Testis (tissue), 2 donors: ENCODE data around the gene PDK2.

Source experiments
- CTCF ChIP-seq, 3 experiments: fragments of 450-650 bp in 2 of 3; fragments of 200-600 bp in 1 of 3; sonication (generic) in 1 of 3; IDR thresholded peaks; one replicate each; pipeline ENCODE4 v1.5.1; 2016 to 2019; ENCODE audit warnings: antibody characterized with exemption in 3 of 3, mild to moderate bottlenecking in 2 of 3, moderate library complexity in 1 of 3
- POLR2A ChIP-seq: fragments of 450-650 bp; IDR thresholded peaks from one replicate; pipeline ENCODE4 v1.6.1; 2017; ENCODE audit warnings: antibody characterized with exemption, mild to moderate bottlenecking, moderate library complexity

- TF ChIP-seq CTCF (IDR thresholded peaks at IDR 0.05) (peak in 1 of 3 experiments; percentile 23), POLR2A (no peak)
These were observed 17.5 kb downstream of the PDK2 start for GRCh38 chr17:50112694-50113093.
